Keratinocyte (primary cell): ENCODE results near the gene PTP4A2. TPM values are rescaled to one million over a fixed set of nuclear protein-coding genes. Genes with fewer than 3 reads are reported as not detected.

Experiments
- DNase-seq: peaks from one replicate; pipeline ENCODE4 v3.0.0-alpha.2; 2011; ENCODE audit warnings: low read depth, missing footprints, low spot score
- FAIRE-seq: peaks from 2 replicates; lab custom pipeline; 2011; peaks lifted over from hg19 to GRCh38; lab: Jason Lieb, UNC
- H2AFZ ChIP-seq: 2 replicates; pipeline ENCODE4 v1.6.0; 2012; ENCODE audit warnings: low read length, control low read depth, inconsistent platforms; ENCODE audit not compliant: control insufficient read depth
- H3K27ac ChIP-seq: 2 replicates; pipeline ENCODE4 v1.5.1; 2011; ENCODE audit warnings: low read length; ENCODE audit not compliant: control insufficient read depth, insufficient read depth
- H3K27me3 ChIP-seq: 3 replicates; pipeline ENCODE4 v1.6.0; 2011; ENCODE audit warnings: low read length; ENCODE audit not compliant: control insufficient read depth, insufficient read depth; ENCODE audit errors: extremely low read depth
- H3K36me3 ChIP-seq, 2 experiments: 2 replicates in 1 of 2; 3 replicates in 1 of 2; pipeline ENCODE4 v1.5.1; 2011; ENCODE audit warnings: low read length in 2 of 2, mild to moderate bottlenecking in 1 of 2; ENCODE audit not compliant: control insufficient read depth in 2 of 2, insufficient read depth in 2 of 2; ENCODE audit errors: extremely low read depth in 1 of 2
- H3K4me1 ChIP-seq: 3 replicates; pipeline ENCODE4 v1.5.1; 2011; ENCODE audit warnings: low read length; ENCODE audit not compliant: control insufficient read depth, insufficient read depth; ENCODE audit errors: extremely low read depth
- H3K4me2 ChIP-seq: 3 replicates; pipeline ENCODE4 v1.6.0; 2011; ENCODE audit warnings: low read depth, low read length; ENCODE audit not compliant: control insufficient read depth, insufficient read depth; ENCODE audit errors: extremely low read depth
- H3K4me3 ChIP-seq, 3 experiments: fragments of 200-600 bp in 1 of 3; sonication (generic) in 1 of 3; 2 replicates in 2 of 3; 3 replicates in 1 of 3; pipeline ENCODE4 v1.5.1; 2011 to 2016; ENCODE audit warnings: low read length in 3 of 3, mild to moderate bottlenecking in 3 of 3, control low read depth in 2 of 3, inconsistent platforms in 1 of 3, low read depth in 1 of 3, mixed read lengths in 1 of 3, mixed run types in 1 of 3, moderate library complexity in 1 of 3; ENCODE audit not compliant: control insufficient read depth in 2 of 3, insufficient read depth in 2 of 3; ENCODE audit errors: extremely low read depth in 1 of 3
- H3K79me2 ChIP-seq: 2 replicates; pipeline ENCODE4 v1.6.0; 2012; ENCODE audit warnings: low read length; ENCODE audit not compliant: control insufficient read depth, insufficient read depth
- H3K9ac ChIP-seq: 3 replicates; pipeline ENCODE4 v1.6.0; 2011; ENCODE audit warnings: low read length; ENCODE audit not compliant: control insufficient read depth, insufficient read depth; ENCODE audit errors: extremely low read depth
- H3K9me1 ChIP-seq: 3 replicates; pipeline ENCODE4 v1.6.0; 2011; ENCODE audit warnings: low read length; ENCODE audit not compliant: control insufficient read depth, insufficient read depth; ENCODE audit errors: extremely low read depth
- H3K9me3 ChIP-seq: 2 replicates; pipeline ENCODE4 v1.5.1; 2012; ENCODE audit warnings: low read depth, low read length; ENCODE audit not compliant: control insufficient read depth
- H4K20me1 ChIP-seq: 3 replicates; pipeline ENCODE4 v1.6.0; 2011; ENCODE audit warnings: low read length; ENCODE audit not compliant: control insufficient read depth, insufficient read depth; ENCODE audit errors: extremely low read depth
- CTCF ChIP-seq, 3 experiments: IDR thresholded peaks in 1 of 3; conservative IDR thresholded peaks in 1 of 3; optimal IDR thresholded peaks in 1 of 3; 2 replicates in 2 of 3; 3 replicates in 1 of 3; pipeline versions ENCODE3 to v1.5.1; 2011; ENCODE audit warnings: low read length in 3 of 3, mild to moderate bottlenecking in 3 of 3, moderate library complexity in 2 of 3, control low read depth in 1 of 3, inconsistent platforms in 1 of 3; ENCODE audit not compliant: insufficient read depth in 2 of 3; ENCODE audit errors: extremely low read depth in 1 of 3
- EZH2 ChIP-seq: IDR thresholded peaks from one replicate; pipeline ENCODE4 v1.6.1; 2012; ENCODE audit warnings: inconsistent platforms, mild to moderate bottlenecking, low read length, moderate library complexity
- dilution Hi-C: fragments of 300-500 bp; cut with MboI; formaldehyde crosslinking; loops from one replicate; pipeline ENCODE4 v1.7.0; 2020; ENCODE audit warnings: low sequenced_read_pairs; ENCODE audit not compliant: extremely low pct_ligation_motif_present
- polyA plus RNA-seq, 5 experiments: library from polyadenylated mRNA; depleted of rRNA in 3 of 5; stranded (reverse) in 3 of 5; stranded (forward) in 1 of 5; unstranded in 1 of 5; fragments of >200 nt; gene quantifications; 1 replicate in 1 of 5; 2 replicates in 3 of 5; 3 replicates in 1 of 5; pipeline versions ENCODE4 v1.2.1 to v1.2.3, GENCODE V29; 2011 to 2012; ENCODE audit warnings: missing spikeins in 2 of 5, low read depth in 1 of 5, low replicate concordance in 1 of 5

PTP4A2 gene
- polyA plus RNA-seq, 1 donor (not counting 4 experiments of a cell fraction or from before 2014, with no cell fraction given): 368 TPM

GRCh38 chr1:31976401-31976800 is 38.2 kb upstream of the PTP4A2 start:
- no peak overlapping the region for H3K4me3 ChIP-seq
- H3K9ac ChIP-seq: no peak overlapping the region
- H3K9me3 ChIP-seq: no peaks in the 10 kb centered on the region
- H4K20me1 ChIP-seq: no peaks in the 10 kb centered on the region
- no peak for TF ChIP-seq CTCF (optimal IDR thresholded peaks at IDR 0.05 in 1 of 3, IDR thresholded peaks at IDR 0.05 in 1 of 3, conservative IDR thresholded peaks at IDR 0.05 in 1 of 3; ENCODE audit: extremely low read depth in 1 of 3, insufficient read depth in 2 of 3, low read length in 3 of 3)
- no peak for TF ChIP-seq EZH2
- H3K4me2 ChIP-seq: no peak overlapping the region
- no peaks in the 10 kb centered on the region for H3K9me1 ChIP-seq
- H2AFZ ChIP-seq: no peak overlapping the region
- H3K79me2 ChIP-seq: no peaks in the 10 kb centered on the region
- dilution Hi-C loops: no loop called here
- no peak for FAIRE-seq
- DNase-seq: no peak
- H3K27ac ChIP-seq: no peak overlapping the region
- no peaks in the 10 kb centered on the region for H3K27me3 ChIP-seq
- no peaks in the 10 kb centered on the region for H3K4me1 ChIP-seq
- H3K36me3 ChIP-seq: no peaks in the 10 kb centered on the region

- TF ChIP-seq CTCF (optimal IDR thresholded peaks at IDR 0.05 in 1 of 3, IDR thresholded peaks at IDR 0.05 in 1 of 3, conservative IDR thresholded peaks at IDR 0.05 in 1 of 3; ENCODE audit: extremely low read depth in 1 of 3, insufficient read depth in 2 of 3, low read length in 3 of 3): no peak
- TF ChIP-seq EZH2: no peak
- Histone ChIP-seq H3K9me1 (no peaks in the 10 kb centered on the region), H3K27me3 (no peaks in the 10 kb centered on the region), H3K36me3 (no peaks in the 10 kb centered on the region), H3K27ac (no peak overlapping the region), H3K79me2 (no peaks in the 10 kb centered on the region), H3K4me2 (no peak overlapping the region), H3K4me3 (no peak overlapping the region), H3K4me1 (no peaks in the 10 kb centered on the region), H4K20me1 (no peaks in the 10 kb centered on the region), H3K9me3 (no peaks in the 10 kb centered on the region), H3K9ac (no peak overlapping the region), H2AFZ (no peak overlapping the region)
- no peak for DNase-seq
- no peak for FAIRE-seq
- dilution Hi-C loops: no loop called here
These were observed 32.7 kb upstream of the PTP4A2 start for GRCh38 chr1:31970873-31971272.
